IPS DF 19.7 (cell line): Measurements from ENCODE around the gene ROBO4.

Experiments used
- DNase-seq: peaks from one replicate; pipeline ENCODE4 v3.0.0-alpha.2; 2013; ENCODE audit warnings: low read depth, low spot score

The ROBO4 gene

GRCh38 chr11:124897674-124898262 lies at the start of gene ROBO4:
Gene ROBO4, minus strand, starts transcription at chr11:124897865. Its CDS starts 70 bp downstream, at chr11:124897795.
- no peak for DNase-seq

GRCh38 chr11:124946735-124947141 lies 49.1 kb upstream of the ROBO4 start:
- no peak for DNase-seq

- DNase-seq: no peak
Observed at GRCh38 chr11:124945826-124946225, 48.2 kb upstream of the ROBO4 start.

GRCh38 chr11:124944565-124944964 lies 46.9 kb upstream of the ROBO4 start:
- DNase-seq: no peak

- no peak for DNase-seq
Observed at GRCh38 chr11:124943741-124944140, 46.1 kb upstream of the ROBO4 start.

GRCh38 chr11:124943254-124943616 lies 45.6 kb upstream of the ROBO4 start:
- no peak for DNase-seq

- no peak for DNase-seq
Observed at GRCh38 chr11:124942466-124943253, 45.0 kb upstream of the ROBO4 start.

GRCh38 chr11:124941703-124942102 lies 44.0 kb upstream of the ROBO4 start:
- DNase-seq: no peak

GRCh38 chr11:124938970-124939369 lies 41.3 kb upstream of the ROBO4 start:
- no peak for DNase-seq

- DNase-seq: no peak
Observed at GRCh38 chr11:124938206-124938765, 40.6 kb upstream of the ROBO4 start.

- DNase-seq: no peak
Observed at GRCh38 chr11:124937336-124937935, 39.8 kb upstream of the ROBO4 start.

- DNase-seq: no peak
Observed at GRCh38 chr11:124935548-124936514, 38.2 kb upstream of the ROBO4 start, which contains the start of gene HEPACAM. Gene HEPACAM, minus strand, starts transcription at chr11:124936047. Its CDS starts 41 bp downstream, at chr11:124936006.

GRCh38 chr11:124934862-124935547 lies 37.3 kb upstream of the ROBO4 start:
- DNase-seq: no peak

GRCh38 chr11:124930799-124931198 lies 33.1 kb upstream of the ROBO4 start:
- no peak for DNase-seq

GRCh38 chr11:124928942-124929665 lies 31.4 kb upstream of the ROBO4 start:
- DNase-seq: no peak

GRCh38 chr11:124923296-124923695 lies 25.6 kb upstream of the ROBO4 start:
- DNase-seq: no peak

- no peak for DNase-seq
Observed at GRCh38 chr11:124922831-124923230, 25.2 kb upstream of the ROBO4 start.

- DNase-seq: no peak
Observed at GRCh38 chr11:124920870-124921609, 23.4 kb upstream of the ROBO4 start.

- DNase-seq: no peak
Observed at GRCh38 chr11:124920356-124920755, 22.7 kb upstream of the ROBO4 start.
